Gastroesophageal sphincter (tissue), 3 donors: Measurements from ENCODE around the gene SOX10.

ENCODE experiments used
- POLR2A ChIP-seq, 2 donors: fragments of 450-650 bp; IDR thresholded peaks; one replicate each; pipeline ENCODE4 v1.6.1; 2017; ENCODE audit warnings: antibody characterized with exemption in 2 of 2, mild to moderate bottlenecking in 2 of 2, moderate library complexity in 1 of 2
- POLR2AphosphoS5 ChIP-seq: sonication (generic); formaldehyde crosslinking; IDR thresholded peaks from one replicate; pipeline ENCODE4 v1.6.1; 2017; ENCODE audit warnings: antibody characterized with exemption
- TF ChIP-seq, protein P1 (sequence below), 4 experiments: fragments of 200-600 bp in 2 of 4; fragments of 450-650 bp in 2 of 4; sonication (generic) in 1 of 4; IDR thresholded peaks; one replicate each; pipeline ENCODE4 v1.5.1; 2017 to 2019; ENCODE audit warnings: antibody characterized with exemption in 4 of 4, mild to moderate bottlenecking in 2 of 4, moderate library complexity in 2 of 4

GRCh38 chr22:38032681-38033521 is 48.5 kb upstream of the SOX10 start:
- TF ChIP-seq, protein P1, sequence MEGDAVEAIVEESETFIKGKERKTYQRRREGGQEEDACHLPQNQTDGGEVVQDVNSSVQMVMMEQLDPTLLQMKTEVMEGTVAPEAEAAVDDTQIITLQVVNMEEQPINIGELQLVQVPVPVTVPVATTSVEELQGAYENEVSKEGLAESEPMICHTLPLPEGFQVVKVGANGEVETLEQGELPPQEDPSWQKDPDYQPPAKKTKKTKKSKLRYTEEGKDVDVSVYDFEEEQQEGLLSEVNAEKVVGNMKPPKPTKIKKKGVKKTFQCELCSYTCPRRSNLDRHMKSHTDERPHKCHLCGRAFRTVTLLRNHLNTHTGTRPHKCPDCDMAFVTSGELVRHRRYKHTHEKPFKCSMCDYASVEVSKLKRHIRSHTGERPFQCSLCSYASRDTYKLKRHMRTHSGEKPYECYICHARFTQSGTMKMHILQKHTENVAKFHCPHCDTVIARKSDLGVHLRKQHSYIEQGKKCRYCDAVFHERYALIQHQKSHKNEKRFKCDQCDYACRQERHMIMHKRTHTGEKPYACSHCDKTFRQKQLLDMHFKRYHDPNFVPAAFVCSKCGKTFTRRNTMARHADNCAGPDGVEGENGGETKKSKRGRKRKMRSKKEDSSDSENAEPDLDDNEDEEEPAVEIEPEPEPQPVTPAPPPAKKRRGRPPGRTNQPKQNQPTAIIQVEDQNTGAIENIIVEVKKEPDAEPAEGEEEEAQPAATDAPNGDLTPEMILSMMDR (IDR thresholded peaks at IDR 0.05): no peak
- TF ChIP-seq POLR2A (IDR thresholded peaks at IDR 0.05) (no peak), POLR2AphosphoS5 (peak; percentile 24)
